DMS79 (cell line): Measurements from ENCODE around the gene CUL3.

Experiments
- DNase-seq: peaks from one replicate; lab custom pipeline; 2025; lab: John Stamatoyannopoulos, UW

Gene CUL3

GRCh38 chr2:224580248-224580647 is 4.9 kb downstream of the CUL3 start:
- DNase-seq, result no peak

GRCh38 chr2:224579411-224579810 is 5.8 kb downstream of the CUL3 start:
- no peak for DNase-seq

GRCh38 chr2:224577541-224577940 is 7.6 kb downstream of the CUL3 start:
- no peak for DNase-seq

GRCh38 chr2:224576088-224576715 is 9.0 kb downstream of the CUL3 start:
- no peak for DNase-seq

- no peak for DNase-seq
These were observed 10.6 kb downstream of the CUL3 start for GRCh38 chr2:224574423-224575084.

GRCh38 chr2:224573724-224574123 is 11.4 kb downstream of the CUL3 start:
- DNase-seq, result no peak

- DNase-seq, result no peak
These were observed 12.8 kb downstream of the CUL3 start for GRCh38 chr2:224572338-224572737.

- DNase-seq, result no peak
These were observed 14.7 kb downstream of the CUL3 start for GRCh38 chr2:224570328-224570993.

GRCh38 chr2:224569654-224570053 is 15.5 kb downstream of the CUL3 start:
- DNase-seq, result no peak

GRCh38 chr2:224565452-224566035 is 19.6 kb downstream of the CUL3 start:
- no peak for DNase-seq

- no peak for DNase-seq
These were observed 21.6 kb downstream of the CUL3 start for GRCh38 chr2:224563537-224563936.

- DNase-seq, result no peak
These were observed 22.3 kb downstream of the CUL3 start for GRCh38 chr2:224562831-224563230.

GRCh38 chr2:224561234-224562005 is 23.7 kb downstream of the CUL3 start:
- no peak for DNase-seq

- DNase-seq, result no peak
These were observed 24.6 kb downstream of the CUL3 start for GRCh38 chr2:224560549-224560948.

GRCh38 chr2:224557610-224558009 is 27.6 kb downstream of the CUL3 start:
- no peak for DNase-seq

GRCh38 chr2:224556381-224556780 is 28.8 kb downstream of the CUL3 start:
- no peak for DNase-seq

GRCh38 chr2:224555823-224556366 is 29.3 kb downstream of the CUL3 start:
- DNase-seq, result no peak

- DNase-seq, result no peak
These were observed 32.4 kb downstream of the CUL3 start for GRCh38 chr2:224552771-224553170.

GRCh38 chr2:224551693-224552092 is 33.5 kb downstream of the CUL3 start:
- no peak for DNase-seq

- DNase-seq, result no peak
These were observed 38.2 kb downstream of the CUL3 start for GRCh38 chr2:224546926-224547325.

GRCh38 chr2:224545884-224546644 is 39.1 kb downstream of the CUL3 start:
- no peak for DNase-seq
